Measurements from ENCODE around the gene MAN1A2. TPM values are rescaled to one million over a fixed set of nuclear protein-coding genes. Genes with fewer than 3 reads are reported as not detected.
A peak's percentile ranks its signal among the peaks of the same experiment; 100 is the strongest.

Gene MAN1A2
- 31.8 TPM for total RNA-seq (ENCODE audit: unreplicated experiment)
- long read RNA-seq, partial matches to known transcripts = 6 of 7 reads
- long read RNA-seq, other reads (novel, unspliced or antisense) = 1 of 7 reads

DNA sequence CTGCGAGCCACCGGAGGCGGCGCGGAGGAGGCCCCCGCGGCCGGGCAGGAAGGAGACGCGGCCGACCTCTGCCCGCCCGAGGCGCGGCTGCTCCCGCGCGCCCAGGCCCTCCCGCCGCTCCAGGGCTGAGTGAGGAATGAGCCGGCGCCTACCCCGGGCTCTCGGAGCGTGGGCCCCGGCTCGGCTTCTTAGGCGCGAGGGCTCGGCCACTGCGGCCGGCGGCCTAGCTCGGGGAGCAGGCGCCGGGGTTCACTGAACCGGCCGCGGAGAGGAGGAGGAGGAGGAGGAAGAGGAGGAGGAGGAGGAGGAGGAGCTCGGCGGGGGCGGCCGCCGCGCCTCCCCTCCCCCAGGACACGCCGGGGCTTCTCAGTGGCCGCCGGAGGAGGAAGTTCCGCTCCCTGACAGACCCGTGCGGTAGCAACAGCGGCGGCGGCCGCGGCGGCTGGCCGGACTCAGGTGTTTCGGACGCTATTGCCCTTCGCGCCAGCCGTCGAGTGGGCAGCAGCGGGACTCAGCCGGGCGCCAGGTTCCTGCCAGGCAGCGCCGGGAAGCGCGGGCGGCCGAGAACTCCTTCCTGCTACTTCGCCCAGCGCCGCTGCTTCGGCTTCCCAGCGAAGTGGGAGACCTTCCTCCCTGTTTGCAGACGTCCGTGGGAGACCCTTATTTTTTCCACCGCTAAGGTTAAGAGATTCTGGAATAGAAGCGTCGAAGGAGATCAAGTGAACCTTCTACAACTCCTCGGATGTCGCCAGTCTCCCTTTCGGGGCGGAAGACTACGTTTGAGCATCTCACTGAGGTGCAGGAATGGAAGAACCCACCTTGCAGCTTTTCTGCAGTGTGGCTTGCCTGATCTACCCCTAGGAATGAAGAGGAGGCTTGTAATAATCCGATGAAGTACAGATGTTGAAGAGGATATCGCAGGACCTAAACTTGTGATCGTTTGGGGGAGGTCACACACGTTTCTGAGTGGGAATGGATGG, at the start of gene MAN1A2:
Gene MAN1A2, plus strand, starts transcription at position 404 of the 980 bp plus-strand sequence. CDS start 735 bp downstream, outside the sequence.
- TF ChIP-seq, protein P1, sequence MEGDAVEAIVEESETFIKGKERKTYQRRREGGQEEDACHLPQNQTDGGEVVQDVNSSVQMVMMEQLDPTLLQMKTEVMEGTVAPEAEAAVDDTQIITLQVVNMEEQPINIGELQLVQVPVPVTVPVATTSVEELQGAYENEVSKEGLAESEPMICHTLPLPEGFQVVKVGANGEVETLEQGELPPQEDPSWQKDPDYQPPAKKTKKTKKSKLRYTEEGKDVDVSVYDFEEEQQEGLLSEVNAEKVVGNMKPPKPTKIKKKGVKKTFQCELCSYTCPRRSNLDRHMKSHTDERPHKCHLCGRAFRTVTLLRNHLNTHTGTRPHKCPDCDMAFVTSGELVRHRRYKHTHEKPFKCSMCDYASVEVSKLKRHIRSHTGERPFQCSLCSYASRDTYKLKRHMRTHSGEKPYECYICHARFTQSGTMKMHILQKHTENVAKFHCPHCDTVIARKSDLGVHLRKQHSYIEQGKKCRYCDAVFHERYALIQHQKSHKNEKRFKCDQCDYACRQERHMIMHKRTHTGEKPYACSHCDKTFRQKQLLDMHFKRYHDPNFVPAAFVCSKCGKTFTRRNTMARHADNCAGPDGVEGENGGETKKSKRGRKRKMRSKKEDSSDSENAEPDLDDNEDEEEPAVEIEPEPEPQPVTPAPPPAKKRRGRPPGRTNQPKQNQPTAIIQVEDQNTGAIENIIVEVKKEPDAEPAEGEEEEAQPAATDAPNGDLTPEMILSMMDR (IDR thresholded peaks at IDR 0.05; ENCODE audit: partially characterized antibody, unreplicated experiment) = no peak
- H3K27ac Mint-ChIP-seq (ENCODE audit: unreplicated experiment) = peak within 1 kb of the TSS; percentile 99
- peak; percentile 77 for DNase-seq
- peaks cover 13% of the 10 kb centered on the region for H3K9me3 Mint-ChIP-seq (ENCODE audit: unreplicated experiment)
- peak within 1 kb of the TSS; percentile 98 for H3K4me3 Mint-ChIP-seq (ENCODE audit: unreplicated experiment)
- peaks cover 12% of the 10 kb centered on the region for H3K27me3 Mint-ChIP-seq (ENCODE audit: unreplicated experiment)
- H3K36me3 Mint-ChIP-seq (ENCODE audit: unreplicated experiment) = no peaks in the 10 kb centered on the region
- H3K4me1 Mint-ChIP-seq (ENCODE audit: low read depth, unreplicated experiment) = peaks cover 31% of the 10 kb centered on the region

DNA sequence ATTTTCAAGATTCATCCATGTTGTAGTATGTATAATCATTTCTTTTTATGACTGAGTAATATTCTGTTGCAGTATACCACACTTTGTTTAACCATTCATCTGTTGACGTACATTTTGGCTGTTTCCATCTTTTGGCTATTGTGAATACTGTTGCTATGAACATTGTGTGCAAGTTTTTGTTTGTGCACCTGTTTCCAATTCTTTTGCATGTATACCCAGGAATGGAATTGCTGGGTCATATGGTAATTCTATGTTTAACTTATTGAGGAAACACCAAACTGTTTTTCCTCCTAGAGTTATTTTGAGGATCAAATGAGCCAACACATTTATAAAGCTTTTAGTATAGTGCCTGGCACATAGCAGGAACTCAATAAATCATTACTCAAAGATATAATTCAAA, 49.2 kb upstream of the MAN1A2 start:
- TF ChIP-seq, protein P1 (IDR thresholded peaks at IDR 0.05; ENCODE audit: partially characterized antibody, unreplicated experiment) = no peak
- Mint-ChIP-seq H3K4me1 (ENCODE audit: low read depth, unreplicated experiment) (peaks cover 10% of the 10 kb centered on the region), H3K27me3 (ENCODE audit: unreplicated experiment) (peaks cover 6% of the 10 kb centered on the region), H3K9me3 (ENCODE audit: unreplicated experiment) (no peaks in the 10 kb centered on the region), H3K27ac (ENCODE audit: unreplicated experiment) (no peak overlapping the region), H3K36me3 (ENCODE audit: unreplicated experiment) (no peaks in the 10 kb centered on the region), H3K4me3 (ENCODE audit: unreplicated experiment) (no peak overlapping the region)
- DNase-seq = no peak

DNA sequence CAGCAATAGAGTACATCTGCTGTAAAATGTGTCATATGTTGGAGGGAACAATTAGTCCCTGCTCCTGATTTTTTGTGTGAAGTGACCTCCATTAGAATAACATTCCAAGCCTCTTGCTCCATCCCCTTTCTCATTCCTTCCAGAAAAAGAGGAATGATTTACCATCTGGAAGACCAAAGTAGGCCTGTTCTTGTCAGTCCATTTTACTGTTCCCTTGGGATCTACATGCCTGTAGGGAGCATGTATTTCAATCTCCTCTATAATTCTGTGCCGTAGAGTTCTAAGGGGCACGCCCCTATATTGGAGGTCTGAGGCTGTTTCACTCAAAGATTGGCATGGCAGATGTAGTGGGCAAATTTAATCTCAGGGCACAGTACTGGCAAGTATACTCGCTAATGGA, 48.8 kb upstream of the MAN1A2 start:
- Mint-ChIP-seq H3K4me3 (ENCODE audit: unreplicated experiment) (no peak overlapping the region), H3K4me1 (ENCODE audit: low read depth, unreplicated experiment) (peaks cover 10% of the 10 kb centered on the region), H3K36me3 (ENCODE audit: unreplicated experiment) (no peaks in the 10 kb centered on the region), H3K27me3 (ENCODE audit: unreplicated experiment) (peaks cover 6% of the 10 kb centered on the region), H3K9me3 (ENCODE audit: unreplicated experiment) (no peaks in the 10 kb centered on the region), H3K27ac (ENCODE audit: unreplicated experiment) (no peak overlapping the region)
- no peak for DNase-seq
- TF ChIP-seq, protein P1 (IDR thresholded peaks at IDR 0.05; ENCODE audit: partially characterized antibody, unreplicated experiment) = no peak

DNA sequence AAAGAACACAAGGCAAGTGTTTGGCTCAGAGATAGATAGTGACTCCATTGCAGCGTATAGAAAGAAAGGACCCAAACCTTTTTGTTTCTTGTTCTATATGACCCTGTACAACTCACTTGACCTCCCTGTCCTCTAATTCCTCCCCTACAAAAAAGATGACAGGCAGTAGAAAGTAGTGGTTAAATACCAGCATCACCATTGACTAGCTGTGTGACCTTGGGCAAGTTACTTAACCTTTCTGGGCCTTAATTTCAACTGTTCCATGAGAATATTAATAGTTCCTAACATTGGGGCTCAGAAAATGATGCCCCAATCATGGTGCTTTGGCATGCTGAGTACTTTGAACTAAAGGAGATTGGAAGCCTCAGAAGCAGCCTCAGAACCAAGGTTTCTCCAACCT, 46.7 kb upstream of the MAN1A2 start:
- H3K4me1 Mint-ChIP-seq (ENCODE audit: low read depth, unreplicated experiment) = peaks cover 10% of the 10 kb centered on the region

More for the DNA sequence above, 46.7 kb upstream of the MAN1A2 start:
- Mint-ChIP-seq H3K9me3 (ENCODE audit: unreplicated experiment) (no peaks in the 10 kb centered on the region), H3K4me3 (ENCODE audit: unreplicated experiment) (no peak overlapping the region), H3K27me3 (ENCODE audit: unreplicated experiment) (peaks cover 6% of the 10 kb centered on the region), H3K36me3 (ENCODE audit: unreplicated experiment) (no peaks in the 10 kb centered on the region), H3K27ac (ENCODE audit: unreplicated experiment) (no peak overlapping the region)
- DNase-seq = no peak
- TF ChIP-seq, protein P1 (IDR thresholded peaks at IDR 0.05; ENCODE audit: partially characterized antibody, unreplicated experiment) = no peak

Measured in glutamatergic neuron (in vitro differentiated cells).